ENCODE measurements around the gene NUP42.
A peak's percentile ranks its signal among the peaks of the same experiment; 100 is the strongest.

The NUP42 gene

GRCh38 chr7:23168111-23168885 is 13.6 kb upstream of the NUP42 start:
- TF ChIP-seq, protein P1, sequence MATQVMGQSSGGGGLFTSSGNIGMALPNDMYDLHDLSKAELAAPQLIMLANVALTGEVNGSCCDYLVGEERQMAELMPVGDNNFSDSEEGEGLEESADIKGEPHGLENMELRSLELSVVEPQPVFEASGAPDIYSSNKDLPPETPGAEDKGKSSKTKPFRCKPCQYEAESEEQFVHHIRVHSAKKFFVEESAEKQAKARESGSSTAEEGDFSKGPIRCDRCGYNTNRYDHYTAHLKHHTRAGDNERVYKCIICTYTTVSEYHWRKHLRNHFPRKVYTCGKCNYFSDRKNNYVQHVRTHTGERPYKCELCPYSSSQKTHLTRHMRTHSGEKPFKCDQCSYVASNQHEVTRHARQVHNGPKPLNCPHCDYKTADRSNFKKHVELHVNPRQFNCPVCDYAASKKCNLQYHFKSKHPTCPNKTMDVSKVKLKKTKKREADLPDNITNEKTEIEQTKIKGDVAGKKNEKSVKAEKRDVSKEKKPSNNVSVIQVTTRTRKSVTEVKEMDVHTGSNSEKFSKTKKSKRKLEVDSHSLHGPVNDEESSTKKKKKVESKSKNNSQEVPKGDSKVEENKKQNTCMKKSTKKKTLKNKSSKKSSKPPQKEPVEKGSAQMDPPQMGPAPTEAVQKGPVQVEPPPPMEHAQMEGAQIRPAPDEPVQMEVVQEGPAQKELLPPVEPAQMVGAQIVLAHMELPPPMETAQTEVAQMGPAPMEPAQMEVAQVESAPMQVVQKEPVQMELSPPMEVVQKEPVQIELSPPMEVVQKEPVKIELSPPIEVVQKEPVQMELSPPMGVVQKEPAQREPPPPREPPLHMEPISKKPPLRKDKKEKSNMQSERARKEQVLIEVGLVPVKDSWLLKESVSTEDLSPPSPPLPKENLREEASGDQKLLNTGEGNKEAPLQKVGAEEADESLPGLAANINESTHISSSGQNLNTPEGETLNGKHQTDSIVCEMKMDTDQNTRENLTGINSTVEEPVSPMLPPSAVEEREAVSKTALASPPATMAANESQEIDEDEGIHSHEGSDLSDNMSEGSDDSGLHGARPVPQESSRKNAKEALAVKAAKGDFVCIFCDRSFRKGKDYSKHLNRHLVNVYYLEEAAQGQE (IDR thresholded peaks at IDR 0.05; ENCODE audit: low read depth): no peak
- TF ChIP-seq YY1 (IDR thresholded peaks at IDR 0.05; ENCODE audit: low read depth): no peak
- TF ChIP-seq TAF1 (IDR thresholded peaks at IDR 0.05; ENCODE audit: low read depth): no peak
- TF ChIP-seq NFIC (IDR thresholded peaks at IDR 0.05): no peak
- TF ChIP-seq, protein P2, sequence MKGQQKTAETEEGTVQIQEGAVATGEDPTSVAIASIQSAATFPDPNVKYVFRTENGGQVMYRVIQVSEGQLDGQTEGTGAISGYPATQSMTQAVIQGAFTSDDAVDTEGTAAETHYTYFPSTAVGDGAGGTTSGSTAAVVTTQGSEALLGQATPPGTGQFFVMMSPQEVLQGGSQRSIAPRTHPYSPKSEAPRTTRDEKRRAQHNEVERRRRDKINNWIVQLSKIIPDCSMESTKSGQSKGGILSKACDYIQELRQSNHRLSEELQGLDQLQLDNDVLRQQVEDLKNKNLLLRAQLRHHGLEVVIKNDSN (IDR thresholded peaks at IDR 0.05): no peak
- no peak for TF ChIP-seq TEAD4 (IDR thresholded peaks at IDR 0.05)
- TF ChIP-seq FOXM1 (IDR thresholded peaks at IDR 0.05; ENCODE audit: borderline replicate concordance, low read depth): no peak
- no peak for TF ChIP-seq EP300 (IDR thresholded peaks at IDR 0.05; ENCODE audit: borderline replicate concordance)
- no peak for TF ChIP-seq CEBPB (IDR thresholded peaks at IDR 0.05)
- TF ChIP-seq RAD21 (IDR thresholded peaks at IDR 0.05; ENCODE audit: low read depth): no peak
- TF ChIP-seq TCF12 (IDR thresholded peaks at IDR 0.05; ENCODE audit: low read depth): no peak
- TF ChIP-seq MAX (IDR thresholded peaks at IDR 0.05): no peak
- TF ChIP-seq ZBTB7A (IDR thresholded peaks at IDR 0.05; ENCODE audit: low read depth): no peak
- TF ChIP-seq CREB1 (IDR thresholded peaks at IDR 0.05; ENCODE audit: low read depth): no peak
- no peak for TF ChIP-seq EGR1 (IDR thresholded peaks at IDR 0.05)

- TF ChIP-seq CEBPB (IDR thresholded peaks at IDR 0.05) (peak; percentile 18; the same call in 1 of the 2 replicates), EGR1 (IDR thresholded peaks at IDR 0.05) (no peak), EP300 (IDR thresholded peaks at IDR 0.05; ENCODE audit: borderline replicate concordance) (no peak)
These were observed 5.9 kb upstream of the NUP42 start for GRCh38 chr7:23175938-23176337.

GRCh38 chr7:23183279-23184012 is 1.6 kb downstream of the NUP42 start:
- TF ChIP-seq, protein P2 (IDR thresholded peaks at IDR 0.05): no peak
- TF ChIP-seq ZBTB7A (IDR thresholded peaks at IDR 0.05; ENCODE audit: low read depth): no peak
- TF ChIP-seq YY1 (IDR thresholded peaks at IDR 0.05; ENCODE audit: low read depth): no peak
- TF ChIP-seq NFIC (IDR thresholded peaks at IDR 0.05): no peak
- TF ChIP-seq EP300 (IDR thresholded peaks at IDR 0.05; ENCODE audit: borderline replicate concordance): no peak

DNA sequence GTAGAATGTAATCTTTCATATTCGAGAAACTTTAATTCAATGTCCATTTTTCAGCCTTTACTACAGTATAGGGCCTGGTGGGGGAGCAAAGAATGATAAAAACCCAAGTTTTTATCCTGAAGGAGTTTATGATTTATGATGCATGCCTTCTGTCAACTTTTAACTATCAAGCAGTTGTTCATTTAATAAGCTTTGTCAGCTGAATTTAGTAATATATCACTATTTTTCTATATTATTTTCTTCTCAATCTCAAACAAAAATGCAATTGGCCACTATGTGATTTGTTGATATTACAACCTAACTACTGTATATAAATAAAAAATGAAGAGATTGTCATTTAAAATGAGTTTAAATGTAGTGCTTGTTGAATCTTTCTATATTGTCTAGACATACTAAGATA is 2.4 kb downstream of the NUP42 start:
- no peak for TF ChIP-seq EP300 (IDR thresholded peaks at IDR 0.05; ENCODE audit: borderline replicate concordance)
- TF ChIP-seq CREB1 (IDR thresholded peaks at IDR 0.05; ENCODE audit: low read depth): no peak
- no peak for TF ChIP-seq CEBPB (IDR thresholded peaks at IDR 0.05)
- TF ChIP-seq FOXM1 (IDR thresholded peaks at IDR 0.05; ENCODE audit: borderline replicate concordance, low read depth): no peak
- TF ChIP-seq, protein P2 (IDR thresholded peaks at IDR 0.05): no peak
- TF ChIP-seq RAD21 (IDR thresholded peaks at IDR 0.05; ENCODE audit: low read depth): no peak
- TF ChIP-seq MAX (IDR thresholded peaks at IDR 0.05): no peak
- TF ChIP-seq, protein P1 (IDR thresholded peaks at IDR 0.05; ENCODE audit: low read depth): no peak
- no peak for TF ChIP-seq TAF1 (IDR thresholded peaks at IDR 0.05; ENCODE audit: low read depth)
- no peak for TF ChIP-seq TEAD4 (IDR thresholded peaks at IDR 0.05)
- TF ChIP-seq YY1 (IDR thresholded peaks at IDR 0.05; ENCODE audit: low read depth): no peak
- no peak for TF ChIP-seq NFIC (IDR thresholded peaks at IDR 0.05)
- TF ChIP-seq ZBTB7A (IDR thresholded peaks at IDR 0.05; ENCODE audit: low read depth): no peak
- TF ChIP-seq EGR1 (IDR thresholded peaks at IDR 0.05): no peak
- TF ChIP-seq TCF12 (IDR thresholded peaks at IDR 0.05; ENCODE audit: low read depth): no peak

GRCh38 chr7:23184709-23185359 is 3.0 kb downstream of the NUP42 start:
- no peak for TF ChIP-seq TCF12 (IDR thresholded peaks at IDR 0.05; ENCODE audit: low read depth)
- TF ChIP-seq RAD21 (IDR thresholded peaks at IDR 0.05; ENCODE audit: low read depth): peak; percentile 26; the same call in 1 of the 2 replicates
